Osteocyte (in vitro differentiated cells): Measurements from ENCODE around the gene FBXO34. TPM values are rescaled to one million over a fixed set of nuclear protein-coding genes. Genes with fewer than 3 reads are reported as not detected.

Source experiments
- DNase-seq: peaks from one replicate; pipeline ENCODE4 v3.0.0; 2021; ENCODE audit warnings: mixed read lengths; ENCODE audit not compliant: unreplicated experiment; ENCODE audit errors: extremely low spot score
- H3K27ac Mint-ChIP-seq: one replicate; pipeline ENCODE4 v1.8.0; 2021; ENCODE audit warnings: mild to moderate bottlenecking, mixed read lengths; ENCODE audit not compliant: unreplicated experiment
- H3K27me3 Mint-ChIP-seq: one replicate; pipeline ENCODE4 v1.8.0; 2021; ENCODE audit warnings: mixed read lengths; ENCODE audit not compliant: unreplicated experiment
- H3K36me3 Mint-ChIP-seq: one replicate; pipeline ENCODE4 v1.8.0; 2021; ENCODE audit warnings: mixed read lengths; ENCODE audit not compliant: unreplicated experiment
- H3K4me1 Mint-ChIP-seq: one replicate; pipeline ENCODE4 v1.8.0; 2021; ENCODE audit warnings: mixed read lengths; ENCODE audit not compliant: unreplicated experiment
- H3K4me3 Mint-ChIP-seq: one replicate; pipeline ENCODE4 v1.8.0; 2021; ENCODE audit warnings: mild to moderate bottlenecking, moderate library complexity, mixed read lengths; ENCODE audit not compliant: unreplicated experiment
- H3K9me3 Mint-ChIP-seq: one replicate; pipeline ENCODE4 v1.8.0; 2021; ENCODE audit warnings: mixed read lengths; ENCODE audit not compliant: unreplicated experiment
- CTCF ChIP-seq: fragments of 200-600 bp; sonication (generic); IDR thresholded peaks from 2 replicates; pipeline ENCODE4 v1.5.0; 2021; ENCODE audit warnings: antibody characterized with exemption, mild to moderate bottlenecking, moderate library complexity
- total RNA-seq: library from RNA; stranded (reverse); gene quantifications from 2 replicates; pipeline ENCODE4 v1.2.1, GENCODE V29; 2021

The FBXO34 gene
- total RNA-seq, 1 donor from 2014 or later, result 16.4 TPM

GRCh38 chr14:55243386-55243785, 27.8 kb upstream of the FBXO34 start:
- H3K4me1 Mint-ChIP-seq, result no peaks in the 10 kb centered on the region
- H3K27me3 Mint-ChIP-seq, result peaks cover 76% of the 10 kb centered on the region
- H3K4me3 Mint-ChIP-seq, result no peak overlapping the region
- TF ChIP-seq CTCF, result no peak
- no peaks in the 10 kb centered on the region for H3K9me3 Mint-ChIP-seq
- peaks cover 2% of the 10 kb centered on the region for H3K36me3 Mint-ChIP-seq
- DNase-seq, result no peak
- H3K27ac Mint-ChIP-seq, result no peak overlapping the region

GRCh38 chr14:55243813-55244212, 27.4 kb upstream of the FBXO34 start:
- H3K27ac Mint-ChIP-seq, result no peak overlapping the region
- no peak for DNase-seq
- no peak for TF ChIP-seq CTCF
- no peak overlapping the region for H3K4me3 Mint-ChIP-seq
- peaks cover 76% of the 10 kb centered on the region for H3K27me3 Mint-ChIP-seq
- no peaks in the 10 kb centered on the region for H3K9me3 Mint-ChIP-seq
- no peaks in the 10 kb centered on the region for H3K36me3 Mint-ChIP-seq
- H3K4me1 Mint-ChIP-seq, result no peaks in the 10 kb centered on the region

- H3K9me3 Mint-ChIP-seq, result no peaks in the 10 kb centered on the region
- no peaks in the 10 kb centered on the region for H3K4me1 Mint-ChIP-seq
- DNase-seq, result no peak
- TF ChIP-seq CTCF, result peak; percentile 66
- H3K36me3 Mint-ChIP-seq, result no peaks in the 10 kb centered on the region
- H3K27me3 Mint-ChIP-seq, result peaks cover 76% of the 10 kb centered on the region
- H3K27ac Mint-ChIP-seq, result no peak overlapping the region
- H3K4me3 Mint-ChIP-seq, result no peak overlapping the region
These were observed 25.5 kb upstream of the FBXO34 start for GRCh38 chr14:55245657-55246268.

GRCh38 chr14:55248411-55248810, 22.8 kb upstream of the FBXO34 start:
- Mint-ChIP-seq H3K4me3 (no peak overlapping the region), H3K36me3 (no peaks in the 10 kb centered on the region)

GRCh38 chr14:55249423-55249822, 21.8 kb upstream of the FBXO34 start:
- Mint-ChIP-seq H3K27me3 (peaks cover 65% of the 10 kb centered on the region), H3K36me3 (no peaks in the 10 kb centered on the region), H3K27ac (no peak overlapping the region), H3K4me1 (no peaks in the 10 kb centered on the region), H3K9me3 (no peaks in the 10 kb centered on the region), H3K4me3 (no peak overlapping the region)
- no peak for DNase-seq
- TF ChIP-seq CTCF, result no peak

More at GRCh38 chr14:55248411-55248810, 22.8 kb upstream of the FBXO34 start:
- TF ChIP-seq CTCF, result no peak
- H3K27ac Mint-ChIP-seq, result no peak overlapping the region
- no peak for DNase-seq
- H3K27me3 Mint-ChIP-seq, result peaks cover 68% of the 10 kb centered on the region
- H3K9me3 Mint-ChIP-seq, result no peaks in the 10 kb centered on the region
- no peaks in the 10 kb centered on the region for H3K4me1 Mint-ChIP-seq
